Medulla oblongata (tissue), 1 donor: ENCODE results near the gene TIE1.

Source experiments
- DNase-seq: peaks from one replicate; pipeline ENCODE4 v3.0.0-alpha.2; 2015; ENCODE audit errors: extremely low spot score

Gene TIE1

GRCh38 chr1:43338001-43338400 is 37.2 kb downstream of the TIE1 start:
- DNase-seq: no peak

GRCh38 chr1:43339584-43340232 is 38.9 kb downstream of the TIE1 start:
- DNase-seq: no peak

DNA sequence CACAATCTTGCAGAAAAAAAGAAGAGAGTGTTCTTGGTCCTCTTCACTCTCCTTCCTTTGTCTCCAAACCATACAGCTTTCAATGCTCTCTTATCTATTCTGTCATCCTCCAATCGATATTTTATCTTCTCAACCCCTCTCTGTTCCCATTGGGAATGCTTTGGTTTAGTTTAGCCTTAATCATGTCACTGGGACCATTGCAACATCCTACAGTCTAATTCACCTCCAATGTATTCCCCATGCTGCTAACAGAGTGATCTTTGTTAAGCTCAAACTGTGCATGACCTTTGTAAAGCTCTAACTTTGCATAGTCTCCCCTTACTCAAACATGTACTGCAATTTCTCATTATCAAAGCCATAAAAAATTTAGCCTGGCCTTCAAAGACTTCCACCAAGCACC is 39.8 kb downstream of the TIE1 start:
- DNase-seq: no peak

GRCh38 chr1:43344267-43344850 is 43.6 kb downstream of the TIE1 start:
- DNase-seq: no peak

DNA sequence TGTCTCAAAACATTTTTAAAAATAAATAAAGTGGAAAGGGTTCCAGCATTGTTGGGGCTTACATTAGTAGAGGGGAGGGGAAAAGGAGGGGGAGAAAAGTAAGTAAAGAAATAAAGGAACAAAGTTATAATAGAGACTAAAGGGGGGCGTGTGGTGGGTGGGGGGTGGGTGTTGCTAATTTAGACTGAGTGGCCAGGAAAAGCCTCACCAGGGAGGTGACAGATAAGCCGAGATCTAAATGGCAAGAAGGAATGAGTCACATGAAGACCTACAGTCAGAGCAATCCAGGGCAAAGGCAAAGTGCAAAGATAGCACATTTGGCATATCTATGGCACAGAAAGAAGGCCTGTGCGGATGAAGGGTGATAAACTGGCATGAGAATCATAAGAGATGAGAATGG is 44.3 kb downstream of the TIE1 start:
- no peak for DNase-seq

DNA sequence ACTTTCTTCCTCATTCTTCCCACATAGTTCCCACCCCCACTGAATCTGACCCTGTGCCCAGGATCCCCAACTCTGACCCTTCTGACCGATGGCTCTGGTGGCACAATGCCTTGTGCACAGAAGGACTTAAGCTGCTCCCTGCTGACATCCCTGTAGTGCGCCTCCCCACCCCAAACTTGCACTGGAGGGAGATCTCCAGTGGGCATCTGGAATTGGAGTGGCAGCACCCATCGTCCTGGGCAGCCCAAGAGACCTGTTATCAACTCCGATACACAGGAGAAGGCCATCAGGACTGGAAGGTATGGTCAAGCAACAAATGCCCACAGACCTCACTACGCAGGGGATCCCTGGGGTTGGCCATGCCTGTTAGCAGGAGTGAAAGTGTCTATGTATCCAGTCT is 45.9 kb downstream of the TIE1 start:
- no peak for DNase-seq

DNA sequence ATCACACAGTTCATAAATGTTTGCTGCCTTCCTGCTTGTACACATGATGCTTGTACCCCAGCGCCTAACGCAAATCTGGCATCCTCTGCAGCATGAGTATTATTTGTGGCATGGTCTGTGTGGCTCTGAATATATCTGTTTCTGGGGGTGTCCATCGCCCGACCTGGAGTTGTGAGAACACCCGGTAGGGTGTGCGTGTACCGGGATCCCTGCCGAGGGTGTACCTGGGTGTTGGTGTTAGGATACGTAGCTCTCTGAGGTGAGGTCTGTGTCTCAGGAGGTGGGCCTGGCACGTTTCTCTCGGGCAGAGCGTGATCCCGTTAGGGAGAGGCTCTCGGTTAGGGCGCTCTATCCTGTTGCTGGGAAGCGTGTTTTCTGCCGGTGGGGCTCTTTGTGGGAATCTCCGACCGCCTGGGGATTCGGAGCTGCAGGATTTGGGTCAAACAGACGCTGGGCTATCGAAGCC is 47.6 kb downstream of the TIE1 start:
- no peak for DNase-seq

DNA sequence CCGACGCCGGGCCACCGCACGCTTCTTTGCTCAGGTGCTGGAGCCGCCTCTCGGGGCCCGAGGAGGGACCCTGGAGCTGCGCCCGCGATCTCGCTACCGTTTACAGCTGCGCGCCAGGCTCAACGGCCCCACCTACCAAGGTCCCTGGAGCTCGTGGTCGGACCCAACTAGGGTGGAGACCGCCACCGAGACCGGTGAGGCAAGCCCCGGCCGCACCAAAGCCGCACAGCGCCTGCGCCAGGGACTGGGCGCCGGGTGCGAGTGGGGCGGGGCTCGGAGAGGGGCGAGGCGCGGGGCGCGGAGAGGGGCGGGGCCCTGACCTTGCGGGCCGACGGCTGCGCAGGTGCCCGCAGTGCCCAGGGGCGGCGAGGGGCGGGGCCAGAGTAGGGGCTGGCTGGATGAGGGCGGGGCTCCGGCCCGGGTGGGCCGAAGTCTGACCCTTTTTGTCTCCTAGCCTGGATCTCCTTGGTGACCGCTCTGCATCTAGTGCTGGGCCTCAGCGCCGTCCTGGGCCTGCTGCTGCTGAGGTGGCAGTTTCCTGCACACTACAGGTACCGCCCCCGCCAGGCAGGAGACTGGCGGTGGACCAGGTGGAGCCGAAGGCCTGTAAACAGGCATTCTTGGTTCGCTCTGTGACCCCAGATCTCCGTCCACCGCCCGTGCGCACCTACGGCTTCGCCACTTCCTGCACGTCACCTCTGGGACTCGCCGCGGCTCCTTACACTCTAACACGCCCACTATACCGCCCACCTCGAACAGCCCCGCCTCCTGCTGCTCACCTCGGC is 48.2 kb downstream of the TIE1 start:
- DNase-seq: peak; percentile 49

DNA sequence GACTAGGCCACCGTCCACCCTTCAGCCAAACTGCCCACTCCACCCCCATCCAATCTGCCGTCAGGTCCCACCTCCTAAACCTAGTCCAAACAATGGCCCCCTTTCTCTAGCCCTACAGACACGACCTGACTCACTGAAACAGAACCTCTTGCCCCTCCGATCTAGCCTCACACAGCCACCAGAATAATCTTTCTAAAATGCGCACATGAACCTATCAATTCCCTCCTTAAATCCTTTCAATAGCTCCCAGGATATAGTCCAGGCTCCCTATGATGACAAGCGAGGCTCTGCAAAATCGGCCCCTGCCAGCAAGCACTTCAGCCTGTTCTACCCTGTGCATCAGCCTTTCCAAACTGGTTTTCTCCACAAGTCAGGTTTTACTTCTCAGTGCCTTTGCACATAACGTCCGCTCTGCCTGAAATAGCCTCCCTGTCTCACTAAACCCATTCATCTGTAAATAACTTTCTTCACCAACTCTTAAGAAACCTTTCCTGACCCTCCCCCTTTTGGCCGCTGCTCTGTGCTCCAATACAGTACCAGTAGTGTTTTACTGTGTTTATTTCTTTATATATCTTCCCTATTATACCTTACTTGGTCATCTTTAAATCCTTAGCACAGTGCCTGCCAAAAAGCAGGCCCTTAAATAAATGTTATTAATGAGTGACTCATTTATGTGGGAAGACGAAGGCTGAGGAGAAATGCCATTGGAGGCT is 49.0 kb downstream of the TIE1 start:
- no peak for DNase-seq

DNA sequence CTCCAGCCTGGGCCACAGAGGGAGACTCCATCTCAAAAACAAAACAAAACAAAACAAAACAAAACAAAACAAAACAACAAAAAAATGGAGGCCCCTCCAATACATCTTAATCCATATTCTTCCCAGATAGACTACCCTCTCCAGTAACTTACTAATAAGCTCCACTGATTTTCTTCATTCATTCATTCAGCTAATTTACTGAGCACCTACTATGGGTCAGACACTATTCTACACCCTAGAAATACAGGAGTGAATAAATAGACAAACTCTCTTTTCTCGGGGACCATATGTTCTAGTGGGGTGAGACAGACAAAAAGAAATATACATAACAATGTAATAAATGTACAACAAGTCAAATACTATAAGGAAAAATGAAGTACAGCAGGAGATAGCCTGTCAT is 50.2 kb downstream of the TIE1 start:
- no peak for DNase-seq

GRCh38 chr1:43351421-43352350 is 50.9 kb downstream of the TIE1 start:
- no peak for DNase-seq

GRCh38 chr1:43352351-43352705 is 51.5 kb downstream of the TIE1 start:
- no peak for DNase-seq

GRCh38 chr1:43352881-43353280 is 52.1 kb downstream of the TIE1 start:
- no peak for DNase-seq

DNA sequence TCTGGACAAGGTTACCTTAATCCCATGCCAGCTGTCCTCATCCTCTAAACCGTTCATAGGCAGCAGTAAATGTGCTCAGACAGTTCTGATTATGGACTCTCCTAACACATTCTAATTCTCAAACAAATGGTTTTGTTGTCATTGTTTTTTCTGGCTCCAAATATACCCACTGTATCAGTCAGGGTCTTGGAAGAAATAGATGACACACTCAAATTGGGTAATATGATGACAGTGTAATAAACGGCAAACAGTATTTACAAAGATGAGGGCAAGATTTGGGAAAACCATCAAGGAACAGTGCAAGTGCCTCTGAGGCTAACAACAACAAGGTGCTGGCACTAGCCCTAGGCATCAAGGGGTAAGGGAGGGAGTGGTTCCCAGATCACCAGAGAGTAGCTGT is 53.7 kb downstream of the TIE1 start:
- DNase-seq: no peak

- DNase-seq: no peak
Measured at GRCh38 chr1:43354936-43355335, 54.2 kb downstream of the TIE1 start.

DNA sequence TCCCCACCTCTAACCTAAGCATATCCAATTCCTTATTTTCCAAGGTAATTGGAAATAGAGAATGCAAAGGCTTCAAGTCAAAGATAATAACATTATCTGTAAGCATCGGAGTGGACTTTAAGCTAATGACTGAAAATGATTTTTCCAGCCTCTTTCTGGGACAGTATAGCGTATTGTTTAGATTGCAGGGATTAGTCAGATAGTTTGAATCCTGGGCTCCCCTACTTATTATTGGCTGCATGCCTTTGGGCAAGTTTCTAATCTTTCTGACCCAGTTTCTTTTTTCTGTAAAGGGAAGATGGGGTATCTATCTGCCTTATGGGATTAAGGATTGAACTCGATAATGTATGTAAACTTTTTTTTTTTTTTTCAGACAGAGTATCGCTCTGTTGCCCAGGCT is 56.5 kb downstream of the TIE1 start:
- DNase-seq: no peak

DNA sequence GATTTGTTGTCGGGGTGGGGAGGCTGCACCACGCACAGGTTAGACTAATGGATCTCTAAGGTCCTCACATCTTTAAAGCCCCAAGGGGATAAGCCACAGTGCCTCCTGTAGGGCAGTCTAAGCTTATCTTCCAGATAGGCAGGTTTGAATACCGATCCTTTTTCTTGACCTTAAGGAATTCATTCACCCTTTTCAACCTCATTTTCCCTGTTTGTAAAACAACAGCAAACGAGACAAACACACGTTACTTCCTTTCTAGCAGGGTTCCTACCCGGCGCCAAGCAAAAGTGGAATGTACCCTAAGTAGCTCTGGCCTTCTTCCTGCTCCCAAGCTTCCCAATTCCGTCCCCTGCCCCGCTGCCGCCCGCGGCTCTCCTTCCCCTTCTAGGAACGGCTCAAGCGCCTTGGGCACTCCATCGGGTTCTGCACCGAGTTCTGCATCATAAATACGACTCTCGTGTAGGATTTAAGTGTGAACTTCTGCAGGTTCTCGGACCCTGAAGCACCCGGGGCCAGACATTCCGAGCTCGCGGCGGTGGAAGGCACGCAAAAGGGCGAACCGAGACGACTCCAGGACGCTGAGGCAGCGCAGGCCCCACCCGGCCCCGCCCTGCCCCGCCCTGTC is 57.5 kb downstream of the TIE1 start:
- DNase-seq: peak; percentile 58

DNA sequence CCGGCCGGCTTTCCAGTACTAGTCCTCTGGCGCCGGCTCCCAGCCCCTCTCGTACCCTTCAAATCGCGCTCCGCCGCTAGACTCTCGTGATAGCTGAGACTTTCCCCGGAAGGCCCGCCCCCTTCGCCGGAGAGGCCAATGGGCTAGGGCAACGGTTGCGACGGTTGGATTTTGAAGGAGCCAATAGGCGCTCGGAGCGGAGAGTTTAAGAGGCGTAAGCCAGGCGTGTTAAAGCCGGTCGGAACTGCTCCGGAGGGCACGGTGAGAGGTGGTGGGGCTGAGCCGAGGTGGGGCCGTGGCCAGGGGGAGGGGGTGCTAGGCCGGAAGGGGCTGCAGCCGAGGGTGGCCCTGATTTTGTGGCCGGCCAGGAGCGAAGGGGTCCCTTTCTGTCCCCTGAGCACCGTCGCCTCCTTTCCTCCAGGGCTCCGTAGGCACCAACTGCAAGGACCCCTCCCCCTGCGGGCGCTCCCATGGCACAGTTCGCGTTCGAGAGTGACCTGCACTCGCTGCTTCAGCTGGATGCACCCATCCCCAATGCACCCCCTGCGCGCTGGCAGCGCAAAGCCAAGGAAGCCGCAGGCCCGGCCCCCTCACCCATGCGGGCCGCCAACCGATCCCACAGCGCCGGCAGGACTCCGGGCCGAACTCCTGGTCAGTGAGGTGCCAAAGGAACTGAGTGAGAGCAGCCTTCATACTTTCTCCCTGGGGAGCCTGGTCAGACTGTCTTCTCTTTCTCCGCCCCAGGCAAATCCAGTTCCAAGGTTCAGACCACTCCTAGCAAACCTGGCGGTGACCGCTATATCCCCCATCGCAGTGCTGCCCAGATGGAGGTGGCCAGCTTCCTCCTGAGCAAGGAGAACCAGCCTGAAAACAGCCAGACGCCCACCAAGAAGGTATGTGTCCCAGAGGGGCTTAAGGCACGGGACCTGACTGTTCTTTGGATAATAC is 58.2 kb downstream of the TIE1 start, which contains the start of gene CDC20:
Gene CDC20 (plus strand): TSS at position 236 of the 948 bp plus-strand sequence. CDS start 235 bp downstream, at position 471.
- DNase-seq: peak; percentile 98

DNA sequence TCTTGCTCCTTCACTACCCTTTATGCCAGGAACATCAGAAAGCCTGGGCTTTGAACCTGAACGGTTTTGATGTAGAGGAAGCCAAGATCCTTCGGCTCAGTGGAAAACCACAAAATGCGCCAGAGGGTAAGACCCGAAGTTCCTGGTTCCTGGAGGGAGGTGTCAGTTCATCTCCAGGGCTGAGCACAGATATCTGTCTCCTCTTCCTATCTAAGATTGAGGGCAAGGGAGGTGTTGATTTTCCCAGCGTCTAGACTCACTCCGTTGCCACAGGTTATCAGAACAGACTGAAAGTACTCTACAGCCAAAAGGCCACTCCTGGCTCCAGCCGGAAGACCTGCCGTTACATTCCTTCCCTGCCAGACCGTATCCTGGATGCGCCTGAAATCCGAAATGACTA is 58.9 kb downstream of the TIE1 start:
- DNase-seq: no peak

DNA sequence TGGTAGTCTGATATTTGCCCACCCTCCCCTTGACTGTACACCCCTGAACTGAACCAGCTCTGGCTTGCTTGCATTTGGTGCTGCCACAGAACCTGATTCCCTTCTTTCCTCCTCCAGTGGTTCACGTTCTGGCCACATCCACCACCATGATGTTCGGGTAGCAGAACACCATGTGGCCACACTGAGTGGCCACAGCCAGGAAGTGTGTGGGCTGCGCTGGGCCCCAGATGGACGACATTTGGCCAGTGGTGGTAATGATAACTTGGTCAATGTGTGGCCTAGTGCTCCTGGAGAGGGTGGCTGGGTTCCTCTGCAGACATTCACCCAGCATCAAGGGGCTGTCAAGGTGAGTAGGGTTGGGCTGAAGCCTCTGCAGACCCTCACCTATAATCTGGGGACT is 59.8 kb downstream of the TIE1 start:
- DNase-seq: no peak
